Mucosa of descending colon (tissue), 3 donors: ENCODE measurements around the gene KIRREL2. TPM values are rescaled to one million over a fixed set of nuclear protein-coding genes. Genes with fewer than 3 reads are reported as not detected.
A peak's percentile ranks its signal among the peaks of the same experiment; 100 is the strongest.

Source experiments
- ATAC-seq: fragments of 200-7000 bp; cut with Tn5 transposase; one replicate; pipeline ENCODE4 v1.9.1; 2020; ENCODE audit warnings: mild to moderate bottlenecking, moderate library complexity
- DNase-seq, 3 donors: peaks; one replicate each; pipeline ENCODE4 v3.0.0-alpha.2; 2020
- H3K36me3 ChIP-seq: fragments of 200-600 bp; one replicate; pipeline ENCODE4 v1.8.0; 2021; ENCODE audit warnings: low read depth, mild to moderate bottlenecking
- H3K4me1 ChIP-seq: fragments of 200-600 bp; one replicate; pipeline ENCODE4 v1.8.0; 2021; ENCODE audit warnings: low read depth, mild to moderate bottlenecking
- H3K4me3 ChIP-seq: fragments of 200-600 bp; one replicate; pipeline ENCODE4 v1.8.0; 2021; ENCODE audit warnings: mild to moderate bottlenecking
- H3K9me3 ChIP-seq: fragments of 200-600 bp; one replicate; pipeline ENCODE4 v1.8.0; 2021; ENCODE audit warnings: mild to moderate bottlenecking
- CTCF ChIP-seq: fragments of 200-600 bp; IDR thresholded peaks from one replicate; pipeline ENCODE4 v1.8.0; 2022; ENCODE audit warnings: antibody characterized with exemption, mild to moderate bottlenecking
- intact Hi-C, 2 donors: fragments of 100-400 bp; cut with DNase I in 1 of 2; cut with micrococcal nuclease in 1 of 2; formaldehyde crosslinking; loops; one replicate each; pipeline versions ENCODE4 v1.11.0 to v1.11.1; 2022; cut with DNase I, micrococcal nuclease
- total RNA-seq, 3 donors: library from RNA; stranded (reverse); fragmentation: NEBNext Ultra II Directional in 2 of 3; extraction: Animal tissue kit (Norgen Biotek cat#: 25700) in 2 of 3; gene quantifications; one replicate each; pipeline versions ENCODE4 v1.2.1 to v1.2.4, GENCODE V29; 2021 to 2023
- donor health status: DM: no; HTN: no; CAD: no; lungs with moderate emphysema.
- donor health status: DM: no; HTN: no; CAD: no.
- donor health status: DM: no; HTN: yes; CAD: no.

KIRREL2 gene
- total RNA-seq, 3 donors from 2014 or later = 0.09 TPM; not detected in 2

GRCh38 chr19:35843676-35844481, 12.8 kb upstream of the KIRREL2 start:
- DNase-seq (peak; percentile 49 to 75 (median 64)), ATAC-seq (peak; percentile 73)
- no peak overlapping the region for H3K4me3 ChIP-seq
- H3K4me1 ChIP-seq = peaks cover 14% of the 10 kb centered on the region
- intact Hi-C loops = no loop called here
- no peak for TF ChIP-seq CTCF
- H3K9me3 ChIP-seq = no peaks in the 10 kb centered on the region
- H3K36me3 ChIP-seq = no peaks in the 10 kb centered on the region

DNA sequence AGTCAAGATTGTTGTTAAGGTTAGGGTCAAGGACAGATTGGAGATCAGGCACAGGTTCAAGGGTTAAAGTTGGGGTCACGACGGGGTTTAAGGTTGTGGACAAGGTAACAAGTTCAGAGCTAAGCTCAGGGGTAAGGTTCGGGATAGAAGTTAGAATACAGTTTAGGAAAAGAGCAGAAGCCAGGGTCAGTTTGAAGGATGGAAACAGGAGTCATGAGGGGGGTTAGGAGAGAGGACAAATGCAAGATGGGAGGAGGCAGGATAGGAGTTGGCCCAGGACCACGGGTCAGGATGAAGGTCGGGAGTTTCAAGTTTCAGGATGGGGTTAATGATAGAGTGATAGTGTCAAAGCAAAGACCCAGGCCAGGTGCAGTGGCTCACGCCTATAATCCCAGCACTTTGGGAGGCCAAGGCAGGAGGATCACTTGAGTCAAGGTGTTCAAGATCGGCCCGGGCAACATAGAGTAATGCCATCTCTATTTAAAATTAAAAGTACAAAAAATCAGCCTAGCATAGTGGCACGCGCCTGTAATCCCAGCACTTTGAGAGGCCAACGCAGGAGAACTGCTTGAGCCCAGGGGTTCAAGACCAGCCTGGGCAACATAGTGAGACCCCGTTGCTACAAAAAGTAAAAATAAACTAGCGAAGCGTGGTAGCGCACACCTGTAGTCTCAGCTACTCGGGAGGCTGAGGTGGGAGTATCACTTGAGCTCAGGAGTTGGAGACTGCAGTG, 12.1 kb upstream of the KIRREL2 start:
- intact Hi-C loops = no loop called here
- no peak overlapping the region for H3K4me3 ChIP-seq
- no peak for ATAC-seq

GRCh38 chr19:35845215-35846037, 11.3 kb upstream of the KIRREL2 start:
- intact Hi-C loops = no loop called here
- no peak overlapping the region for H3K4me3 ChIP-seq
- peaks cover 14% of the 10 kb centered on the region for H3K4me1 ChIP-seq
- no peak for TF ChIP-seq CTCF
- no peaks in the 10 kb centered on the region for H3K36me3 ChIP-seq
- no peaks in the 10 kb centered on the region for H3K9me3 ChIP-seq
- peak; percentile 54 to 72 (median 64) for DNase-seq
- ATAC-seq = peak; percentile 69

More for the DNA sequence above, 12.1 kb upstream of the KIRREL2 start:
- no peaks in the 10 kb centered on the region for H3K9me3 ChIP-seq
- no peak for TF ChIP-seq CTCF
- no peaks in the 10 kb centered on the region for H3K36me3 ChIP-seq
- H3K4me1 ChIP-seq = peaks cover 14% of the 10 kb centered on the region
- no peak for DNase-seq

DNA sequence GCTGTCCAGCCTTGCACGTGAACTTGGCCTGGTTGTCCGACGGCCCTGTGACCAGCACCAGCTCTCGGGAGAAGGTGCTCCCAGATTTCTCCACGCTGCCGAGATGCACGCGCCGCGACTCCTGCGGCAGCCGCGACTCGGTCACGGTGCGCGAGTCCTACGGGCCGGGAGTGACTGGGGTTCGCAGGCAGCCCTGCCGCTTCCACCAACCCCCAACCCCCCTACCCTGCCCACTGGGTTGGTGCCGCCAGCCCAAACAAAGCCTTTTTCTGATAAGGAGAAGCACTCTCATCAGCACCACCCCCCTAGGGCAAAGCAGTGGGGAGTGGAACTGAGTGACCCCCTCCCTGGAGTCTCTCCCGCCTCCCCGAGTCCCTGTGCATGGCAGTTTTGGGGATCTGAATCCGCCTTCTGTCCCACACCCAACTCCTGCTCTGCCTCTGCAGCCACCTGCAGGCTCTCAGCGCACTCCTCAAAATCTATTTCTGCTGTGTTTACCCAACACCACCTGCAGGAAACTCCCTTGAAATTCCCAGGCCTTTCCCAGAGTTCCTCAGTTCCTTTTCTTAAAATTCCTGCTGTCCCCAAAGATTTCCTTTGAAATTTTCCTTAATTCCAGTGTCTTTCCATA, 10.6 kb upstream of the KIRREL2 start:
- no peak for TF ChIP-seq CTCF
- Histone ChIP-seq H3K4me1 (peaks cover 14% of the 10 kb centered on the region), H3K4me3 (no peak overlapping the region), H3K9me3 (no peaks in the 10 kb centered on the region), H3K36me3 (no peaks in the 10 kb centered on the region)
- DNase-seq (peak in 1 of 3 donors; percentile 19), ATAC-seq (peak; percentile 67)
- intact Hi-C loops = no loop called here

DNA sequence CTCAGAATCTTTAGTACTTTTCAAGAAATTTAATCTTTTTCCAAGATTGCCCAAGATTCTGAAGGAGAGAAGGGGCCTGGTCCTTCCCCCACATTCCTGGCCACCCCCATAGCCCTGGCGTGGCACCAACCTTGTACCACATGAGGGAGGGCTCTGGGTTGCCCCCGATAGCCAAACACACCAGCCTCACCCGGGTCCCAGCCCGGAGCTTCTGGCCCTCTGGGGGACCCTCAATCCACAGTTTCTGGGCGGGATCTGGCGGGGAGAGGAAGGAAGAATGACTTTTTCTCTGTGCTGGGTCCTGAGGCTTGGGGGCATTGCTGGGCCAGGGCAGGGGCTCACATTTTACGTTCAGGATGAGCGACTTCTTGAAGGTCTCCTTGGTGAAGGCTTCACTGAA, 8.8 kb upstream of the KIRREL2 start:
- ATAC-seq (no peak), DNase-seq (no peak)
- no peak for TF ChIP-seq CTCF
- intact Hi-C loops = no loop called here
- Histone ChIP-seq H3K4me1 (peaks cover 14% of the 10 kb centered on the region), H3K36me3 (no peaks in the 10 kb centered on the region), H3K4me3 (no peak overlapping the region), H3K9me3 (no peaks in the 10 kb centered on the region)
